ENCODE measurements around the gene PRAME. TPM values are rescaled to one million over a fixed set of nuclear protein-coding genes. Genes with fewer than 3 reads are reported as not detected.

PRAME gene
- total and polyA plus RNA-seq, 2 donors (not counting 3 experiments of a cell fraction or from before 2014, with no cell fraction given) = 0.07 TPM; not detected in 1

DNA sequence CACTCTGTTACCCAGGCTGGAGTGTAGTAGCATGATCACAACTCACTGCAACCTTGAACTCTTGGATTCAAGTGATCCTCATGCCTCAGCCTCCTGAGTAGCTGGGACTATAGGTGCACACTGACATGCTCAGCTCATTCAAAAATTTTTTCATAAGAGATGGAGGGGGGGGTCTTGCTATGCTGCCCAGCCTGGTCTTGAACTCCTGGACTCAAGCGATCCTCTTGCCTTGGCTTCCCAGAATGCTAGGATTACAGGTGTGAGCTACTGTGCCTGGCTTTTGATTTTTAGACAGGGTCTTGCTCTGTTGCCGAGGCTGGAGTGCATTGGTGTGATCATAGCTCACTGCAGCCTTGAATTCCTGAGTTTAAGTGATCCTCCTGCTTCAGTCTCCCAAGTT is 14.0 kb downstream of the PRAME start:
- TF ChIP-seq MYC (IDR thresholded peaks at IDR 0.05; ENCODE audit: low read depth, low read length) (no peak), POLR2AphosphoS5 (IDR thresholded peaks at IDR 0.05; ENCODE audit: insufficient read depth, low read depth, low read length) (no peak), JUN (IDR thresholded peaks at IDR 0.05; ENCODE audit: borderline replicate concordance, insufficient read depth, insufficient read length, low read depth) (no peak), POLR2A (IDR thresholded peaks at IDR 0.05; ENCODE audit: low read depth, low read length) (no peak), EZH2 (IDR thresholded peaks at IDR 0.05; ENCODE audit: borderline replicate concordance, low read depth, low read length, severe bottlenecking) (no peak), GATA2 (IDR thresholded peaks at IDR 0.05; ENCODE audit: insufficient read depth, insufficient read length, low read depth, low read length) (no peak), CTCF (IDR thresholded peaks at IDR 0.05; ENCODE audit: extremely low read depth in 1 of 2, insufficient read depth in 1 of 2, low read depth in 1 of 2, low read length in 2 of 2) (no peak), FOS (IDR thresholded peaks at IDR 0.05; ENCODE audit: borderline replicate concordance, insufficient read depth, low read length) (no peak)
- TF ChIP-seq, protein P1, sequence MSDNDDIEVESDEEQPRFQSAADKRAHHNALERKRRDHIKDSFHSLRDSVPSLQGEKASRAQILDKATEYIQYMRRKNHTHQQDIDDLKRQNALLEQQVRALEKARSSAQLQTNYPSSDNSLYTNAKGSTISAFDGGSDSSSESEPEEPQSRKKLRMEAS (IDR thresholded peaks at IDR 0.05; ENCODE audit: insufficient read depth, insufficient read length) = no peak
- no peak for FAIRE-seq
- no TSS peak for BruUV-seq (replicated peaks)
- POLR2A ChIA-PET = no interaction called here
- H3K9me1 ChIP-seq (replicated peaks; ENCODE audit: control insufficient read depth, extremely low read depth, insufficient read depth, low read length) = no peaks in the 10 kb centered on the region
- H3K27me3 ChIP-seq (ENCODE audit: control insufficient read depth in 2 of 2, insufficient read depth in 2 of 2, low read length in 2 of 2) = peaks cover 2 to 7% of the 10 kb centered on the region in 2 experiments
- H2AFZ ChIP-seq (ENCODE audit: low read depth, low read length) = no peak overlapping the region
- H3K27ac ChIP-seq (ENCODE audit: insufficient read depth, low read depth, low read length) = no peak overlapping the region
- H3K4me1 ChIP-seq (ENCODE audit: control insufficient read depth, extremely low read depth, insufficient read depth, low read length) = no peaks in the 10 kb centered on the region
- no peak overlapping the region for H3K4me3 ChIP-seq (replicated peaks in 1 of 3; ENCODE audit: insufficient read depth in 1 of 3, low read depth in 1 of 3, low read length in 3 of 3)
- no peaks in the 10 kb centered on the region for H3K79me2 ChIP-seq (ENCODE audit: control insufficient read depth, insufficient read depth, low read length)
- H4K20me1 ChIP-seq (replicated peaks; ENCODE audit: control insufficient read depth, extremely low read depth, insufficient read depth, low read length) = no peaks in the 10 kb centered on the region
- no peaks in the 10 kb centered on the region for H3K9me3 ChIP-seq (replicated peaks; ENCODE audit: control insufficient read depth, insufficient read depth, low read length)
- CTCF ChIA-PET = interaction anchor here (0.8 to 2.5 kb wide), 3 partner anchors 14 to 42 kb away, joined by 3 to 13 read pairs (median 6); partner anchors contain the start of gene PRAME
- dilution Hi-C loops (cut with MboI; ENCODE audit: extremely low pct_ligation_motif_present, low sequenced_read_pairs) = no loop called here
- intact Hi-C loops (cut with micrococcal nuclease) = no loop called here
- no peaks in the 10 kb centered on the region for H3K36me3 ChIP-seq (ENCODE audit: control insufficient read depth in 2 of 2, extremely low read depth in 1 of 2, insufficient read depth in 2 of 2, low read length in 2 of 2)
- DNase-seq (ENCODE audit: low read depth, low spot score) = no peak
- no peak overlapping the region for H3K9ac ChIP-seq (replicated peaks; ENCODE audit: extremely low read depth, insufficient read depth, low read length)
- no peak overlapping the region for H3K4me2 ChIP-seq (ENCODE audit: insufficient read depth, low read length)

All from endothelial cell of umbilical vein (primary cell).